AG08396 (cell line): ENCODE results near the gene KCNJ11.

Experiments
- DNase-seq: peaks from one replicate; pipeline ENCODE4 v3.0.0; 2012; ENCODE audit warnings: low spot score, mixed read lengths

KCNJ11 gene

DNA sequence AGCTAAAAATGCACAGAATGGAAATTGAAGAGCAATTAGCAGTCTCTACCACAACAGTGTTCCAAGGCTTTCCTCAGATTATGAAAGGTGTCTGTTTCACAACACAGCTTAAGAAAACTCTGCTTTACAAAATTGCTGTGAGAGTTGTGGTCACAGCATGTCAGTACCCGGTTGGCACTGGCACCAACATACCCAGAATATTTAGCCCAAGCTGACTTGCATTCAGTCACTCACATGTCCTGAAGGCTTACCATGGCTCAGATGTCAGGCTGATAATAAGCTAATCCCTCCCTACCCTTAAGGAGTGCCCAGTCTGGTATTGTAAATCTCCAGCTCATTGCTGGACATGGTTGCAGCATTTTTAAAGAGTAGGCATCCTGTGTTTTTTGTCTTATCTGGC lies 22.0 kb downstream of the KCNJ11 start:
- no peak for DNase-seq

DNA sequence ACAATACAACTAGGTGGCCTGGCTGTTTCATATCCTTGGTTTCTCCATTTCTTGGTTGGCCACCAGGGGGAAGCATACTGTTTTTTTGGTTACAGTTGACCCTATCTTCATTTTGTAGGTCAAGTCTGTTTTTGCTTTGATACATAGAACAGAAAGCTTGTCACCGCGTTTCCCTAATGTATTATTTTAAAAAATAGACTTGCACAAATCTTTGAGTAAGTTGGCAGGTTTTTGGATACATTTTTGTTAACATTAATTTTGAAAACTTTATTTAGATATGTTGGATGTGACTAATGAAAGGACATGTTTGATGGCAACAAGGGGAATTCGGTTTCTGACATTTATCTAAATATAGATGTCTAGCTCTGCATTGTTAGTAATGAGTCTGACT lies 33.9 kb downstream of the KCNJ11 start:
- DNase-seq = peak; percentile 76

DNA sequence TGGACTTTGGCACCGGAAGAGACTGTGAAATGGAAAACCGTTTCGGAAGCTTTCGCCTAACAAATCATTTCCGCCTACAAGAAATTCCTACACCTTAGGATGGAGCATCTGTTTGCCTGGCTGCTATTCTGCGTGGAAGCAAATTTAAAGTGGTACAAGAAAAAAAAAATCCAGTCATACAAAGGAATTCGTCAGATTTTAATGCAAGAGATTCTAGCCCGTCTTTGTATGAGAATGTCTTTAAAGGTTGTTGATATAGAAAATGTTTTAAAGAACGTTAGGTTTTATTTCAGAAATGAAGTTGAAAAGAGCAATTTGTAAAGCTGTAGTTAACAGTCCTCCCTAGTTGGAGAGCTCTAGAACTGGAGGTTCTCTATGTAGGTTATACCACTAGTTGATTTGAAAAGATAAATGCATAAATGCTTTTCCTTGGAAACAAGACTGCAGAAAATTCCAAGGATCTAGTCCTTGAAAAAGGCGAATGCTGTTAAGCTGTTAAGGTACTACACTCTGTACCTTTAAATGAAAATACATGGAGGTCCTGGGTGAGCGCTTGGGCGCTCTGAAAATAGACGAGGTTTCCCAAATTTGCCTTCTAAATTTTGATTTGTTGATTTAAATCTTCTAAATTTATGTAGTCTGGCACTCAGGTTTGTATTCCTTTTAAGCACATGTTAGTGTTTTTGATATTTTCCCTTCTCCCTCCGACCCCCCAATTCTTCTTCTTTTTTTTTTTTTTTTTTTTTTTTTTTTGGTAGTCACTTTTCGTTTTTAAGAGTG lies 34.4 kb downstream of the KCNJ11 start:
- DNase-seq = no peak

DNA sequence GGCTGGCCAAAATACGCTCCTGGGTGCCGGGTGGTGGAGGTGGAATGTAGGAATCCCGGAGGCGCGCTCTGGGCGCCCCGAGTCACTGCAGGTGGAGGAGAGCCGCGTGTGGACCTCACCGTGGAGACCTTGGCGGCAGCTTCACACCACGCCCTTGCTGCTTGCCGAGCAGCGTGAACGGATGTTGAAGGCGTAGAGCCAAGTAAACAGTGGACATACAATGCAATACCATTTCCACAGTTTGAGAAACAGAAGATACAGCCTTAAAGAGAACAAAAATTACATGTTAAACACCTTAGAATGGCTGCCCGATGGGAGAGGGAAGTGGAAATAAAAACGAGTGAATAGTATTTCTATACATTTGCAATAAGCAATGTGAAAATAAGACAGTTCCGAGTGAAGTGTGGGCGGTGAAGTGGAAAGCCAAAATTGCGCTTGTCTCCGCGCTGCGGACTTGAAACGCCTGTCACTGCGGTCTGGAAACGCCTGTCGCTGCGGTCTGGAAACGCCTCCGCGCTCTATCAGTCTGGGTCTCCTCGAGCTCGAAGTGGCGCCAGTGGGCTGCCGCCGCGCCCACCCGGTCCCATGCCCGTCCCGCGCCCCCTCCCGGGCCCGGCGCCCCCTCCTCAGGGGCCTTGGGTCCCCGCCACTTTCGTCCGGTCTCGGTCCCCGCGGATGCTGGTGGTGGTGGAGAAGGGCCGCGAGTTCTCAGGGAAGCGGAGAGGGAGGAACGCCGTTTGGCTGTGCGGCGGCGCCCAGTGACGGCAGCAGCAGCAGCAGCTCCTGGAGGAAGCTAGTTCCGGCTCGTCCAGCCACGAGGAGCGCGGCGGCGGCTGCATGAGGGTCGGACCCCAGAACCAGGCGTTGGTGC lies 35.3 kb downstream of the KCNJ11 start:
- DNase-seq = peak; percentile 82

DNA sequence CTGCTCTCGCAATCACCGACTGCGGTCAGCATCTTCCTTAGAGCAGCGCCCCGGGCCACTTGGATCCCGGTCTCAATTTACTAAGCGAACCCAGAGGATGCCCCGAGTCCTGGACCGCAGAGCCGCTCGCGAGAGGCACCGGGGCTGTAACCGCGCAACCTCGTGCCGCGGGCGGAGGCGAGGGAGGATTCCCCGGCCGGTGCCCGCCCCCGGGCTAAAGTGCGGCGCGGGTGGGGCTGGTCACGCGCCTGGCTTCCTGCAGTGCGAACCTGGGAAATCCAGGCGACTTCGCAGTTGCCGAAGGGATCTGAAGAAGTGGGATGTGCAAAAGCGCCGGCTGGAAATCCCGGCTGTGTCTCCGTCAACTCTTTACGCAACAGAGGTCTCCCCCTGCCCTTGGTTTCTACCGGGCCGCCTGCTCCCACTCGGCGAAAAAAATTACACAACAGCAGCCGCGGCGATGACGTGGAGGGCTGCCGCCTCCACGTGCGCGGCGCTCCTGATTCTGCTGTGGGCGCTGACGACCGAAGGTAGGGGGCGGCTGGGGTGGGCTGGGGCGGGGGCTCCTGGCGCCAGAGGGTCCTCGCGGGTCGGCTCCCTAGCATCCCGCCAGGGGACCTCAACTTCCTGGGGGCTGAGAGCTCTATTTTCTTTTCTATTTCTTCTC lies 36.8 kb downstream of the KCNJ11 start, which contains the start of gene NCR3LG1:
Gene NCR3LG1 (plus strand): TSS at position 291 of the 667 bp plus-strand sequence. CDS start 170 bp downstream, at position 461.
- peak; percentile 79 for DNase-seq

DNA sequence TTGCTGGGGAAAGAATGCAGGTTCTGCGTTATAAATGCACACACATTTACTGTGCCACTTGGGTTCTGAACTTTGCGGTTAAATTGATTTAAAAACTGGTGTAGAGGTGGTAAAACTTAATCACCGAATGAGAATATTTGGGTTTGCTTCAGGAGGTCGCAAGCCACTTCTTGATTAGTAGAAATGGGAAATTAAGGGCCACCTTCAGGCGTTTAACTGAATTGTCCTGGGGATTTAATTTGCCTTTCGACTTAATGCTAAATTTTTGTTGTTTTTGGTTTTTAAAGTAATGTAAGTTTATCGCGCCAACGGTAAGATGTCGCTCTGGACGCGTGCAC lies 37.3 kb downstream of the KCNJ11 start:
- DNase-seq = no peak

DNA sequence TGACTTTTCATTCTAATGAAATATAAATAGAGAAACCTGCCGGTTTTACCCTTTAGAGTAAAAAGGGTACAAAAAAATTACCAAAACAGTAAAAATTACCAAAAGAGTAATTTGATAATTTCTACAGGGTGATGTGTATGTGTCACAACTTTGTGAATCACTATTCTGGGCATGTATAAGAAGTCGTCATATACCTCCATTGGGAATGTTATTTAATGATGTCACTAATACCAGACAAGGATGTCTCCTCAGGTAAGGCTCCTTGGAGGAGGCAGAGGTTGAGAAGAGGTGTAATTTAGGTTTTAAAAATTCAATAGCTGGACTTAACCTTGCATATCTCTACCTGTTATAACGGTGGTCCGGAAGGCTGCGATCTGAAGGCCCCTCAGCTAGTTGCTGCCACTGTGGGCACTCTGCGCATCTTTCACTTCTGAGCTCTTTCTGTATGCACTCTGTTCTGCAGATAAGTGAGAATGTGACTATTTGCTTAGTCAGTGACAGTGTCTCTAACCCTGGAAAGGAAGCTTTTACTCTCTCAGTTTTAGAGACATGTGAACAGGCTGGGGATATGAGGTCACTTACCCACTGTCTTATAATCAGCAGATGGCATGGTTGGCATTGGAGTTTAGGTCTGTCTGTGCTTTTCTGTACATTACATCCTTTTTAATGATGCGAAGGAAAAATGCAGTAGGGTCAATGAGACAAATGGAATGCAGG lies 37.8 kb downstream of the KCNJ11 start:
- DNase-seq = no peak

DNA sequence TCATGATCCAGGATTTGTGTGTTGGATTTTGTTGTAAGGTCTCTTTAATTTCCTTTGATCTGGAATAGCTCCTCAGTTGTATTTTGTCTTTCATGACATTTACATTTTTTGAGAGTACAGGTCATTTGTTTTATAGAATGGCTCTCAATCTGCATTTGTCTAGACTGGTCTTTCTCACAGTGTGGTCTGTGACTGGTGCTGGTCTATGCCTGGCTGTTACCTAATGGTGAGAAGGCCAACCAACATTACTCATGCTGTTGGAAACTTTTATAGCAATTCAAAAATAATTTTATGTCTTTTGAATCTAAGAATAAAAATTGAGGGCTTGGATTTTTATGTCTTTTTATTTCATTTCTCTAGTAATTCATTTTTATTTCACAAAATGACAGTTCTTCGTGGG lies 40.8 kb downstream of the KCNJ11 start:
- no peak for DNase-seq

DNA sequence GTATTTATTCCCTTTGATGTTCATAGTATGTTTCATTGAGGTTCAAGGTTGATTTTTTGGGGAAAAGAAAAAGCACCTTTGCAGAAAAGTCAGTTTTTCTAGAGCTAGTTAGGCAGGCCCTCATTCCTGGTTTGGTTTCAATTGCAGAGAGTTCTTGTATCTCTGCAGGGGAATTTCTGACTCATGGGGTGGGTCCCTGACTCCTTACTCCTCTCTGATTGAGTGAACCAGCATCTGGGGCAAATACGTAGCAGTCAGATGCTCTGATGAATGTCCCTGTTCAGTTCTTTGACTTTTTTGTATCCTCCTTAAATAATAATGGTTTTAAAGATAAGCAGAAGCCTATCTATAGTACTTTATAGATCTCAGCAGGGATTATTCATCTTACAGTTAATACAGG lies 44.6 kb downstream of the KCNJ11 start:
- peak; percentile 74 for DNase-seq

DNA sequence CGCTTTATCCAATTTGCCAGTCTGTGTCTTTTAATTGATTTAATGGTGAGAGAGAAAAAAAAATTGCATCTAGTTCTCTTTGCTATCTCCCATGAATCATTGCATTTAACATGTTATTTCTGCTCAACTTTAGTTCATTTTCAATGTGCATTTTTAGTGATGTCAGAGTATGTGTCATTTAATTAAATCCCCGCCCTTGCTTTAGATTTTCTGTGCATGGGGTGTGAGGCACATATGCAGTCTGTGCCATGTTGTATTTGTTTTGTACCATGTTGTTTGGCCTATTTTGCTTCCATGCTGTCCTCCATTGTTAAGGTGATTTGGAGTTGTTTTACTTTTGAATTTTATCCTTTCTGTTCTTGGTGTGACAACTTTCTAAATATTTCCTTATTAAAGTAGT lies 45.2 kb downstream of the KCNJ11 start:
- DNase-seq = no peak
